Activated T-helper 1 cell treated with anti-CD3 and anti-CD28 coated beads, Interleukin-2, amount 50 U/mL, for 16 hours (primary cell): ENCODE data around the gene ARMC2.
"Not testable (repeated sequence)": the region's sequence is repeated elsewhere in the genome, so short reads cannot be mapped to it uniquely, and the experiment has no call there.

Source experiments
- DNase-seq, 2 donors: peaks; one replicate each; pipeline ENCODE4 v3.0.0-alpha.2; 2020; ENCODE audit warnings: low read depth in 1 of 2, low spot score in 1 of 2

ARMC2 gene

GRCh38 chr6:108947114-108947854 is 99.1 kb downstream of the ARMC2 start:
- no peak for DNase-seq

- DNase-seq = no peak
Observed at GRCh38 chr6:108948181-108948661, 100.0 kb downstream of the ARMC2 start.

GRCh38 chr6:108951351-108951953 is 103.2 kb downstream of the ARMC2 start:
- DNase-seq = no peak

GRCh38 chr6:108952776-108953486 is 104.7 kb downstream of the ARMC2 start:
- no peak for DNase-seq

GRCh38 chr6:108953681-108954080 is 105.5 kb downstream of the ARMC2 start:
- no peak for DNase-seq

- no peak for DNase-seq
Observed at GRCh38 chr6:108955329-108955949, 107.2 kb downstream of the ARMC2 start.

- DNase-seq = no peak
Observed at GRCh38 chr6:108957221-108957620, 109.0 kb downstream of the ARMC2 start.

- no peak for DNase-seq
Observed at GRCh38 chr6:108958900-108959770, 110.9 kb downstream of the ARMC2 start.

- no peak for DNase-seq
Observed at GRCh38 chr6:108959972-108960582, 111.9 kb downstream of the ARMC2 start.

- no peak for DNase-seq
Observed at GRCh38 chr6:108960601-108961000, 112.4 kb downstream of the ARMC2 start.

- DNase-seq = no peak
Observed at GRCh38 chr6:108961077-108961476, 112.9 kb downstream of the ARMC2 start.

GRCh38 chr6:108961985-108962384 is 113.8 kb downstream of the ARMC2 start:
- DNase-seq = no peak

GRCh38 chr6:108966251-108966650 is 118.0 kb downstream of the ARMC2 start:
- no peak for DNase-seq

GRCh38 chr6:108966855-108967755 is 118.9 kb downstream of the ARMC2 start:
- DNase-seq = no peak

- DNase-seq = no peak
Observed at GRCh38 chr6:108968325-108969316, 120.4 kb downstream of the ARMC2 start.

- DNase-seq = no peak
Observed at GRCh38 chr6:108969776-108970175, 121.6 kb downstream of the ARMC2 start.

- no peak for DNase-seq
Observed at GRCh38 chr6:108974201-108974600, 126.0 kb downstream of the ARMC2 start.

- DNase-seq = not testable (repeated sequence)
Observed at GRCh38 chr6:108978638-108979037, 130.4 kb downstream of the ARMC2 start.
